CD14-positive monocyte (primary cell): ENCODE measurements around the gene C15orf40. TPM values are rescaled to one million over a fixed set of nuclear protein-coding genes. Genes with fewer than 3 reads are reported as not detected.

ENCODE experiments used
- DNase-seq, 3 donors: peaks; one replicate each; pipeline ENCODE4 v3.0.0-alpha.2; 2011 to 2022
- H2AFZ ChIP-seq: 2 replicates; pipeline ENCODE4 v1.6.0; 2012; ENCODE audit warnings: mild to moderate bottlenecking, low read depth, low read length, inconsistent platforms; ENCODE audit not compliant: insufficient read depth, poor library complexity, severe bottlenecking
- H3K27ac ChIP-seq, 2 donors: 1 replicate in 1 of 2; 2 replicates in 1 of 2; pipeline ENCODE4 v1.5.1; 2012 to 2013; ENCODE audit warnings: low read length in 2 of 2, control low read depth in 1 of 2, inconsistent platforms in 1 of 2, low read depth in 1 of 2, mild to moderate bottlenecking in 1 of 2
- H3K27me3 ChIP-seq, 2 donors: one replicate each; pipeline versions ENCODE4 v1.6.0 to v1.6.1; 2011 to 2013; ENCODE audit warnings: low read length in 2 of 2; ENCODE audit not compliant: control insufficient read depth in 2 of 2, insufficient read depth in 2 of 2
- H3K36me3 ChIP-seq, 2 donors: replicated peaks in 1 of 2; 1 replicate in 1 of 2; 2 replicates in 1 of 2; pipeline versions ENCODE4 v1.5.1 to v1.6.1; 2012 to 2013; ENCODE audit warnings: low read length in 2 of 2, control low read depth in 1 of 2, inconsistent platforms in 1 of 2, mild to moderate bottlenecking in 1 of 2; ENCODE audit not compliant: insufficient read depth in 2 of 2, control insufficient read depth in 1 of 2
- H3K4me1 ChIP-seq, 2 donors: 1 replicate in 1 of 2; 2 replicates in 1 of 2; pipeline versions ENCODE4 v1.5.1 to v1.6.1; 2012 to 2013; ENCODE audit warnings: low read length in 2 of 2, control low read depth in 1 of 2, inconsistent platforms in 1 of 2, mild to moderate bottlenecking in 1 of 2, moderate library complexity in 1 of 2; ENCODE audit not compliant: insufficient read depth in 2 of 2, control insufficient read depth in 1 of 2
- H3K4me2 ChIP-seq: replicated peaks from 2 replicates; pipeline ENCODE3; 2012; ENCODE audit warnings: low read length, moderate library complexity, mild to moderate bottlenecking; ENCODE audit not compliant: poor library complexity, severe bottlenecking; ENCODE audit errors: extremely low read depth
- H3K4me3 ChIP-seq, 3 experiments: fragments of 200-600 bp in 1 of 3; sonication (generic) in 1 of 3; replicated peaks in 1 of 3; 1 replicate in 2 of 3; 2 replicates in 1 of 3; pipeline ENCODE4 v1.5.1; 2011 to 2013; ENCODE audit warnings: low read length in 3 of 3, mild to moderate bottlenecking in 3 of 3, control low read depth in 2 of 3, low read depth in 2 of 3, inconsistent platforms in 1 of 3, moderate library complexity in 1 of 3
- H3K79me2 ChIP-seq: 2 replicates; pipeline ENCODE4 v1.6.0; 2012; ENCODE audit warnings: mild to moderate bottlenecking, control low read depth, inconsistent platforms, low read length, moderate library complexity; ENCODE audit not compliant: insufficient read depth
- H3K9ac ChIP-seq: 2 replicates; pipeline ENCODE4 v1.6.0; 2017; ENCODE audit warnings: low read length, mild to moderate bottlenecking; ENCODE audit not compliant: insufficient read depth, poor library complexity, severe bottlenecking
- H3K9me3 ChIP-seq, 2 donors: replicated peaks in 1 of 2; 1 replicate in 1 of 2; 2 replicates in 1 of 2; pipeline versions ENCODE4 v1.5.1 to v1.6.1; 2012 to 2013; ENCODE audit warnings: low read length in 2 of 2, control low read depth in 1 of 2; ENCODE audit not compliant: control insufficient read depth in 1 of 2, insufficient read depth in 1 of 2
- H4K20me1 ChIP-seq: 2 replicates; pipeline ENCODE4 v1.6.0; 2012; ENCODE audit warnings: mild to moderate bottlenecking, low read length, control low read depth, moderate library complexity; ENCODE audit not compliant: insufficient read depth
- H3K27ac Mint-ChIP-seq, 7 donors: one replicate each; pipeline ENCODE4 v1.8.0; 2020; ENCODE audit warnings: mild to moderate bottlenecking in 7 of 7, mixed read lengths in 7 of 7, moderate library complexity in 6 of 7, inconsistent platforms in 2 of 7
- H3K27me3 Mint-ChIP-seq, 3 donors: one replicate each; pipeline ENCODE4 v1.8.0; 2021 to 2022; ENCODE audit warnings: low read depth in 3 of 3, mild to moderate bottlenecking in 3 of 3, mixed read lengths in 3 of 3, moderate library complexity in 3 of 3, inconsistent platforms in 1 of 3
- H3K36me3 Mint-ChIP-seq, 2 donors: one replicate each; pipeline ENCODE4 v1.8.0; 2020; ENCODE audit warnings: mixed read lengths in 2 of 2, inconsistent platforms in 1 of 2, mild to moderate bottlenecking in 1 of 2
- H3K4me1 Mint-ChIP-seq: one replicate; pipeline ENCODE4 v1.8.0; 2020; ENCODE audit warnings: mild to moderate bottlenecking, mixed read lengths
- H3K4me3 Mint-ChIP-seq, 2 donors: one replicate each; pipeline ENCODE4 v1.8.0; 2020; ENCODE audit warnings: mild to moderate bottlenecking in 2 of 2, mixed read lengths in 2 of 2, moderate library complexity in 1 of 2
- H3K9me3 Mint-ChIP-seq, 7 donors: one replicate each; pipeline ENCODE4 v1.8.0; 2020 to 2022; ENCODE audit warnings: mixed read lengths in 7 of 7, mild to moderate bottlenecking in 6 of 7, moderate library complexity in 6 of 7, inconsistent platforms in 2 of 7
- CTCF ChIP-seq: fragments of 200-600 bp; IDR thresholded peaks from one replicate; pipeline ENCODE4 v1.8.0; 2022; ENCODE audit warnings: antibody characterized with exemption, mild to moderate bottlenecking
- WGBS: methylation state at CpG from one replicate; pipeline ENCODE4 v1.1.5; 2013; ENCODE audit warnings: missing lambda C conversion rate; ENCODE audit not compliant: insufficient coverage; 5-methylcytosine and 5-hydroxymethylcytosine counted together
- intact Hi-C, 2 donors: fragments of 100-400 bp; cut with micrococcal nuclease; formaldehyde crosslinking; loops; one replicate each; pipeline versions ENCODE4 v1.15.0 to v1.15.1; 2023
- polyA plus RNA-seq, 3 donors: library from polyadenylated mRNA; depleted of rRNA in 1 of 3; unstranded in 2 of 3; stranded (reverse) in 1 of 3; fragments of 300-500 nt in 2 of 3; fragments of >200 nt in 1 of 3; fragmentation: Illumina TruSeq in 2 of 3; gene quantifications; 1 replicate in 2 of 3; 2 replicates in 1 of 3; pipeline ENCODE4 v1.2.3, GENCODE V29; 2012 to 2021

Gene C15orf40
- polyA plus RNA-seq, 3 donors, result 13.0 to 32.1 (median 25.7) TPM

- intact Hi-C loops, result loop anchor here (5.0 to 10.0 kb wide), 2 partner anchors 53 to 470 kb away; partner anchors contain the start of genes BTBD1 (in 1 of the 2) and RPS17 (in 1 of the 2)
- H2AFZ ChIP-seq, result peak overlapping the region; percentile 98
- Mint-ChIP-seq H3K4me3 (peak overlapping the region; percentile 92 to 96), H3K9me3 (peaks cover 0 to 3% (median 0%) of the 10 kb centered on the region in 7 donors), H3K4me1 (peaks cover 32% of the 10 kb centered on the region), H3K27ac (peak overlapping the region; percentile 50 to 86 (median 82)), H3K27me3 (peaks cover 0 to 2% (median 0%) of the 10 kb centered on the region in 3 donors), H3K36me3 (peaks cover 26 to 38% of the 10 kb centered on the region in 2 donors)
- H3K79me2 ChIP-seq, result peaks cover 19% of the 10 kb centered on the region
- H3K27ac ChIP-seq, result peak overlapping the region; percentile 48 to 75
- peaks cover 11% of the 10 kb centered on the region for H4K20me1 ChIP-seq
- no peaks in the 10 kb centered on the region for H3K9me3 ChIP-seq
- H3K4me3 ChIP-seq, result peak overlapping the region; percentile 80 to 98 (median 95)
- TF ChIP-seq CTCF, result no peak
- no peak for DNase-seq
- 33% methylated on average over 9 of the region's 9 CpGs for WGBS
- peak overlapping the region; percentile 84 for H3K4me2 ChIP-seq
- H3K9ac ChIP-seq, result peak overlapping the region; percentile 76
- H3K4me1 ChIP-seq, result peaks cover 24 to 27% of the 10 kb centered on the region in 2 donors
- H3K36me3 ChIP-seq, result peaks cover 19 to 35% of the 10 kb centered on the region in 2 donors
- no peaks in the 10 kb centered on the region for H3K27me3 ChIP-seq
Observed at GRCh38 chr15:83012076-83012426, 612 bp upstream of the C15orf40 start.

- H3K4me1 Mint-ChIP-seq, result peaks cover 36% of the 10 kb centered on the region
- intact Hi-C loops, result loop anchor here (5.0 to 10.0 kb wide), 2 partner anchors 54 to 468 kb away; partner anchors contain the start of genes BTBD1 (in 1 of the 2) and RPS17 (in 1 of the 2)
- 9% methylated on average over 11 of the region's 15 CpGs for WGBS
Observed at GRCh38 chr15:83010709-83011270, 649 bp downstream of the C15orf40 start.

More at GRCh38 chr15:83010709-83011270, 649 bp downstream of the C15orf40 start:
- Histone ChIP-seq H3K27me3 (no peaks in the 10 kb centered on the region), H3K4me1 (peaks cover 26 to 33% of the 10 kb centered on the region in 2 donors), H3K9me3 (no peaks in the 10 kb centered on the region), H4K20me1 (peaks cover 11% of the 10 kb centered on the region), H3K79me2 (peaks cover 19% of the 10 kb centered on the region), H3K4me2 (peak overlapping the region; percentile 84), H3K9ac (peak overlapping the region; percentile 76), H3K4me3 (peak overlapping the region; percentile 80 to 98 (median 95)), H3K36me3 (peaks cover 20 to 36% of the 10 kb centered on the region in 2 donors), H3K27ac (peak overlapping the region; percentile 48 to 75), H2AFZ (peak overlapping the region; percentile 98)
- Mint-ChIP-seq H3K27me3 (peaks cover 0 to 2% (median 0%) of the 10 kb centered on the region in 3 donors), H3K36me3 (peaks cover 25 to 36% of the 10 kb centered on the region in 2 donors), H3K9me3 (peaks cover 0 to 3% (median 0%) of the 10 kb centered on the region in 7 donors), H3K27ac (peak overlapping the region; percentile 48 to 92 (median 83)), H3K4me3 (peak overlapping the region; percentile 92 to 96)
- peak; percentile 51 to 68 (median 64) for DNase-seq
- TF ChIP-seq CTCF, result peak; percentile 57
